ENCODE data around the gene TNFAIP8. TPM values are rescaled to one million over a fixed set of nuclear protein-coding genes. Genes with fewer than 3 reads are reported as not detected.

The TNFAIP8 gene
- total RNA-seq, 1 experiment from 2014 or later, result 7.3 TPM

- Mint-ChIP-seq H3K27ac (no peak overlapping the region), H3K36me3 (ENCODE audit: insufficient read depth in 1 of 3, low read depth in 3 of 3) (peaks cover 0 to 4% (median 0%) of the 10 kb centered on the region in 3 experiments; a peak in 1 of 7 replicates), H3K4me1 (peaks cover 23 to 32% of the 10 kb centered on the region in 2 experiments), H3K4me3 (no peak overlapping the region), H3K27me3 (ENCODE audit: low read depth) (no peaks in the 10 kb centered on the region), H3K9me3 (no peaks in the 10 kb centered on the region)
- H3K56ac ChIP-seq (ENCODE audit: insufficient read length, low read depth, low read length), result no peak overlapping the region
- H2AK5ac ChIP-seq (ENCODE audit: insufficient read length, low read length), result no peak overlapping the region
- no peak overlapping the region for H2BK15ac ChIP-seq (ENCODE audit: low read depth, low read length)
- H3K4me2 ChIP-seq (ENCODE audit: insufficient read depth, insufficient read length, low read length), result no peak overlapping the region
- no peak overlapping the region for H3K14ac ChIP-seq (ENCODE audit: insufficient read depth, low read length)
- no peak overlapping the region for H4K8ac ChIP-seq (replicated peaks; ENCODE audit: insufficient read length, low read depth, low read length)
- H3K4ac ChIP-seq (ENCODE audit: low read depth, low read length), result no peak overlapping the region
- no peaks in the 10 kb centered on the region for H3K79me2 ChIP-seq (ENCODE audit: insufficient read depth, low read length)
- no peak overlapping the region for H3K9ac ChIP-seq (ENCODE audit: extremely low read depth, insufficient read length, low read length)
- no peak for TF ChIP-seq CTCF (conservative IDR thresholded peaks at IDR 0.05)
- H2BK12ac ChIP-seq (ENCODE audit: insufficient read length, low read depth, low read length), result no peak overlapping the region
- no peaks in the 10 kb centered on the region for H4K20me1 ChIP-seq (ENCODE audit: control insufficient read depth, insufficient read depth, insufficient read length)
- H2BK5ac ChIP-seq (ENCODE audit: insufficient read length, low read length), result no peak overlapping the region
- H3K23ac ChIP-seq (ENCODE audit: insufficient read length, low read depth, low read length), result no peak overlapping the region
- no peak overlapping the region for H4K91ac ChIP-seq (ENCODE audit: insufficient read length, low read depth, low read length)
- no peak overlapping the region for H2BK120ac ChIP-seq (ENCODE audit: low read depth, low read length, poor library complexity, severe bottlenecking)
- H3T11ph ChIP-seq (ENCODE audit: low read length), result no peak overlapping the region
- H4K5ac ChIP-seq (ENCODE audit: insufficient read length, low read depth, low read length), result no peak overlapping the region
- no peaks in the 10 kb centered on the region for H3K27me3 ChIP-seq (ENCODE audit: insufficient read depth, low read length)
- no CpG with 5 or more reads among the region's 1 CpG for WGBS (ENCODE audit: extremely low coverage, insufficient read length, low lambda C conversion rate)
- H3K18ac ChIP-seq (ENCODE audit: insufficient read length, low read depth, low read length), result no peak overlapping the region
- no peak for DNase-seq
- H2AFZ ChIP-seq (ENCODE audit: low read length), result no peak overlapping the region
- no peaks in the 10 kb centered on the region for H3K9me3 ChIP-seq (ENCODE audit: control insufficient read depth, low read depth, low read length)
- H2BK20ac ChIP-seq (ENCODE audit: low read depth, low read length, poor library complexity, severe bottlenecking), result no peak overlapping the region
- H3K27ac ChIP-seq (ENCODE audit: insufficient read length, low read depth, low read length), result no peak overlapping the region
- peaks cover 3% of the 10 kb centered on the region; the same call in 1 of the 2 replicates for H3K4me1 ChIP-seq (ENCODE audit: insufficient read depth, low read length)
- no peaks in the 10 kb centered on the region for H3K23me2 ChIP-seq (ENCODE audit: insufficient read length, low read depth, low read length, poor library complexity, severe bottlenecking)
- H3K79me1 ChIP-seq (ENCODE audit: insufficient read depth, low read depth, low read length, poor library complexity, severe bottlenecking), result no peaks in the 10 kb centered on the region
These were observed 14.7 kb downstream of the TNFAIP8 start for GRCh38 chr5:119370486-119370885.

Data from H9 (cell line).